ENCODE results near the gene TIGD4.

The TIGD4 gene

DNA sequence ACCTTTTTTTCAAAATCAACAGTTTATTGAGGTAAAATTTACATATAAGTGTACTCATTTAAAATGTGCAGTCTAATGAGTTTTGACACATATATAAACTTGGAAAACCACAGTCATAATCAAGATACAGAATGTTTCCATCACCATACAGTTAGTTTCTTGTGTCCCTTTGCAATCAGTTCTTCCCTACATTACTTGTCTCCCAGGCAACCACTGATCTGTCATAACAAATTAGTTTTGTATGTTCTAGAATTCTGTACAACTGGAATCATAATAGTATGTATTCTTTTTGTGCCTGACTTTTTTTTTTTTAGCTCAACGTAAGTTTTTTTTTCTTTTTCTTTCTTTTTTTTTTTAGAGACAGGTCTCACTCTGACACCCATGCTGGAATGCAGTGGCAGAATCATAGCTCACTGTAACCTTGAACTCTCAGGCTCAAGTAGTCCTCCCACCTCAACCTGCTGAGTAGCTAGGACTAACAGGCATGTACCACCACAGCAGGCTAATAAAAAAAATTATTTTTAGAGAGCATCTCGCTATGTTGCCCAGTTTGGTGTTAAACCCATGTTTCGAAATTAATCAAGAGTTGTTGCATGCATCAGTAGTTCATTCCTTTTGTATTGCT, 27.1 kb upstream of the TIGD4 start:
- no peak overlapping the region for H3K4me3 ChIP-seq (ENCODE audit: low read length)
- DNase-seq (ENCODE audit: low read depth), result no peak
- TF ChIP-seq, protein P1, sequence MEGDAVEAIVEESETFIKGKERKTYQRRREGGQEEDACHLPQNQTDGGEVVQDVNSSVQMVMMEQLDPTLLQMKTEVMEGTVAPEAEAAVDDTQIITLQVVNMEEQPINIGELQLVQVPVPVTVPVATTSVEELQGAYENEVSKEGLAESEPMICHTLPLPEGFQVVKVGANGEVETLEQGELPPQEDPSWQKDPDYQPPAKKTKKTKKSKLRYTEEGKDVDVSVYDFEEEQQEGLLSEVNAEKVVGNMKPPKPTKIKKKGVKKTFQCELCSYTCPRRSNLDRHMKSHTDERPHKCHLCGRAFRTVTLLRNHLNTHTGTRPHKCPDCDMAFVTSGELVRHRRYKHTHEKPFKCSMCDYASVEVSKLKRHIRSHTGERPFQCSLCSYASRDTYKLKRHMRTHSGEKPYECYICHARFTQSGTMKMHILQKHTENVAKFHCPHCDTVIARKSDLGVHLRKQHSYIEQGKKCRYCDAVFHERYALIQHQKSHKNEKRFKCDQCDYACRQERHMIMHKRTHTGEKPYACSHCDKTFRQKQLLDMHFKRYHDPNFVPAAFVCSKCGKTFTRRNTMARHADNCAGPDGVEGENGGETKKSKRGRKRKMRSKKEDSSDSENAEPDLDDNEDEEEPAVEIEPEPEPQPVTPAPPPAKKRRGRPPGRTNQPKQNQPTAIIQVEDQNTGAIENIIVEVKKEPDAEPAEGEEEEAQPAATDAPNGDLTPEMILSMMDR (IDR thresholded peaks at IDR 0.05; ENCODE audit: insufficient read depth, low read depth, low read length, missing control alignments), result no peak

DNA sequence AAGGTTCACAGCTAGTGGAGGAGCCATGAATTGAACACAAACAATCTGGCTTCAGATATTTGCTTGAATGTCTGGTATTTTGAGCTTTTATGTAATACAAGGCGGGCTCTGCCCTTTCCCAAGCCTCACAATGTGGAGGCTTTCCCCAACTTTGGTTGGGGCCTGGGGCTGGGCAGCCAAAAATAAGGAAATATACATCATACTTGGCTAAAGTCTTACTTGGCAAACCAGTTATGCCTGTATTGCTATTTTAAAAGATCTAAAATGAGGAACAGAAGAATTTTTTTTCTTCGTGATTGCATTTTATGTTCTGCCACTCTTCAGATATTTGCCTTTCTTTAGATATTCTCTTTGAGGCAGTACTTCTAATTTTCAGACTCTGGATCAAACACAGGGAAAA, 26.3 kb upstream of the TIGD4 start:
- TF ChIP-seq, protein P1 (IDR thresholded peaks at IDR 0.05; ENCODE audit: insufficient read depth, low read depth, low read length, missing control alignments), result no peak
- DNase-seq (ENCODE audit: low read depth), result peak; percentile 32
- H3K4me3 ChIP-seq (ENCODE audit: low read length), result no peak overlapping the region

DNA sequence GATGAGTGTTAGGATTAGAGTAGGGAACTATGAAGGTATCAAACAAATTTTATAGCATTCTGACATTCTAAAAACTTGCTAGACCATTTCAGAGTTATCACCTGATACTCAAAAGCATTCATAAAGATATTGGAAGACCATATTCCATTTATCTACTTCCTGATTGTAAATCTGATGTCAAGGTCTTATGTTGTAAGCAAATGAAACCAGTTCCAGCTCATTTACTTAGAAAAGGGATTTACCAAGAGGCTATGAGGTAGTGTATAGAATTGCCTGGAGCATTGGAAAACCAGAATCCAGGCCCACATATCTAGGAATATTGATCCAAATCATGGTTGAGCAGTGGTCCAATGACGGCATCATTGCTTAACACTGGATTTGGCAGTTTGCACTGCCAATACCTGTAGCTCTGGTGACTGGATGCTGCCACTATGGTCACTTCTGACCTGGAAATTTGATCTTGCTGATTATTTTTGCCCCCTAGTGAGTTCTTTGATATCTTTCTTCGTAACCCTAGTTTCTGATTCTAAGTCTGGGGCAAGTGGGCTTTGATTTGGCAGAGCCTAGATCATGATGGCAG, 25.6 kb upstream of the TIGD4 start:
- TF ChIP-seq, protein P1 (IDR thresholded peaks at IDR 0.05; ENCODE audit: insufficient read depth, low read depth, low read length, missing control alignments), result no peak
- DNase-seq (ENCODE audit: low read depth), result no peak
- H3K4me3 ChIP-seq (ENCODE audit: low read length), result no peak overlapping the region

DNA sequence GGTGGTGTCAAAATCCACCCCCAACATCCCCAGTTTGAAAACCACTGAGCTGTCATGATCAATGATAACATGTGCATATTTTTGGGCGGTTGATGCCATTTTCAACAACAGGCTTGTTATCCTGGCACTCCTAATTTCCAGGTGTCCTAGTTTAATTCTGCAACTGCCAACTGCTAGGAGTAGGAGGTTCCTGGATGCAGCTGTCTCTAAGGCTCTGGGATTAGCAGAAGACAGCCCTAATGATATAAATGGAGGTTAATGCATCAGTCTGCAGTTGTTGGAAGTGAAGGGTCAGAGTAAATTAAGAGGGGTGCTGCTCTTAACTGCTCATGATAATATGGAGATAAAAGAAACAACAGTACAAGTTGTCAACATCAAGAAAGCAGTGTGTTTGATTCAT, 24.0 kb upstream of the TIGD4 start:
- TF ChIP-seq, protein P1 (IDR thresholded peaks at IDR 0.05; ENCODE audit: insufficient read depth, low read depth, low read length, missing control alignments), result no peak
- no peak for DNase-seq (ENCODE audit: low read depth)
- H3K4me3 ChIP-seq (ENCODE audit: low read length), result no peak overlapping the region

DNA sequence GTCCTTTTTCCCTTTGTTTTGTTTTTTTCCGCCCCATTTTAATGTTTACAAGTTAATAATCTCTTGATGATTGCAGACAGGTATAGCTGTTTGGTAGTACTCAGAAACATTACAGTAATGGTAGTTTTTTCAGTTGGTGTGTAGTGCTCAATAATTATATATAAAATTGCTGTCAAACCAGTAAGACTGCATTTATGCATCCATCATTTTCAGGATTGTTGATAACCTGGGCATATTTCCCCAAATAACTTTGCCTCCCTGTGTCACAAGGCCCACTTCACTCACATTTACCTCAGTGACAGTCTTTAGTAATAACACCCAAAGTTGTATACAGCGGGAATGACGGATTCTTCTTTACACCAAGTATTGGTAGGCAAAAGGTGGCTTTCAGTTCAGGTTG, 16.4 kb upstream of the TIGD4 start:
- no peak overlapping the region for H3K4me3 ChIP-seq (ENCODE audit: low read length)
- no peak for DNase-seq (ENCODE audit: low read depth)
- TF ChIP-seq, protein P1 (IDR thresholded peaks at IDR 0.05; ENCODE audit: insufficient read depth, low read depth, low read length, missing control alignments), result no peak

DNA sequence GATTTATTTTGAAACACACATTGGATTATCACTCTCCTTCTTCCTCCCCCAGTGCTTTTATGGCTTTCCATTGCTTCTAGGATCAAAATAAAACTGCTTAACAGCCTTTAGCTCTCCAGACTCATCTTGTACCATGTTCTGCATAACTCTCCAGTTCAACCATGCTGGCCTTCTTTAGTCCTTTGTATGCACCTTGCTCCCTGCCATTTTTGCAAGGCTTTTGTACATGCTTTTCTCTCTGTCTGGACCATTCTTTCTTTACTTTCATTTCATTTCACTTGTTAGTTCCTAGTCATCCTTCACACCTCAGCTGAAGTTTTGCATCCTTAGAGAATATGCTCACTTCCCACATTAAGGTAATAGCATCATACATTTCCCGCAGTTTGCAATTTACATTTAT, 7.1 kb upstream of the TIGD4 start:
- TF ChIP-seq, protein P1 (IDR thresholded peaks at IDR 0.05; ENCODE audit: insufficient read depth, low read depth, low read length, missing control alignments), result no peak
- DNase-seq (ENCODE audit: low read depth), result no peak
- no peak overlapping the region for H3K4me3 ChIP-seq (ENCODE audit: low read length)
